SK-N-SH (cell line): ENCODE data around the gene MBD6.

ENCODE experiments used
- CHD2 ChIP-seq: fragments of 150-350 bp; IDR thresholded peaks from 2 replicates; pipeline ENCODE4 v1.6.1; 2018; ENCODE audit warnings: low read length; ENCODE audit not compliant: partially characterized antibody
- CTCF ChIP-seq: fragments of 200-600 bp; sonication (generic); IDR thresholded peaks from 2 replicates; pipeline ENCODE4 v1.6.1; 2017; ENCODE audit warnings: antibody characterized with exemption, mild to moderate bottlenecking, moderate library complexity
- EP300 ChIP-seq, 2 experiments: IDR thresholded peaks; 2 replicates each; pipeline versions ENCODE4 v1.4.0 to v1.6.1; 2012; ENCODE audit warnings: borderline replicate concordance in 1 of 2, low read depth in 1 of 2, low read length in 1 of 2
- GATA2 ChIP-seq: sonication (generic); formaldehyde crosslinking; IDR thresholded peaks from 2 replicates; pipeline ENCODE4 v1.5.0; 2020; ENCODE audit warnings: mild to moderate bottlenecking, missing genetic modification reagents
- IRF3 ChIP-seq: fragments of 150-350 bp; IDR thresholded peaks from 2 replicates; pipeline ENCODE4 v1.6.1; 2016; ENCODE audit warnings: mild to moderate bottlenecking, low read depth, low read length
- MAX ChIP-seq: IDR thresholded peaks from 2 replicates; pipeline ENCODE4 v1.4.0; 2012; ENCODE audit warnings: low read depth
- POLR2AphosphoS5 ChIP-seq: IDR thresholded peaks from 2 replicates; pipeline ENCODE4 v1.6.1; 2012; ENCODE audit warnings: low read depth, low read length
- REST ChIP-seq: IDR thresholded peaks from 2 replicates; pipeline ENCODE4 v1.6.1; 2012; ENCODE audit warnings: mild to moderate bottlenecking, low read depth, low read length, moderate library complexity
- TEAD4 ChIP-seq: IDR thresholded peaks from 2 replicates; pipeline ENCODE4 v1.4.0; 2012; ENCODE audit warnings: mild to moderate bottlenecking, borderline replicate concordance; ENCODE audit not compliant: insufficient read depth
- USF1 ChIP-seq: IDR thresholded peaks from 2 replicates; pipeline ENCODE4 v1.4.0; 2012; ENCODE audit warnings: low read depth, borderline replicate concordance

- TF ChIP-seq CTCF, result no peak
- TF ChIP-seq MAX, result no peak
- no peak for TF ChIP-seq IRF3
- TF ChIP-seq CHD2, result no peak
- TF ChIP-seq GATA2 (CRISPR knock-in tag), result no peak
- no peak for TF ChIP-seq TEAD4
- no peak for TF ChIP-seq POLR2AphosphoS5
- no peak for TF ChIP-seq REST
- no peak for TF ChIP-seq EP300 (IDR thresholded peaks at IDR 0.05; ENCODE audit: borderline replicate concordance in 1 of 2, low read depth in 1 of 2, low read length in 1 of 2)
- no peak for TF ChIP-seq USF1
Observed at GRCh38 chr12:57519796-57520052, 2.9 kb upstream of the MBD6 start.
